ENCODE data around the gene TRRAP.
A peak's percentile ranks its signal among the peaks of the same experiment; 100 is the strongest.
"Not testable (repeated sequence)": the region's sequence is repeated elsewhere in the genome, so short reads cannot be mapped to it uniquely, and the experiment has no call there.

Gene TRRAP

DNA sequence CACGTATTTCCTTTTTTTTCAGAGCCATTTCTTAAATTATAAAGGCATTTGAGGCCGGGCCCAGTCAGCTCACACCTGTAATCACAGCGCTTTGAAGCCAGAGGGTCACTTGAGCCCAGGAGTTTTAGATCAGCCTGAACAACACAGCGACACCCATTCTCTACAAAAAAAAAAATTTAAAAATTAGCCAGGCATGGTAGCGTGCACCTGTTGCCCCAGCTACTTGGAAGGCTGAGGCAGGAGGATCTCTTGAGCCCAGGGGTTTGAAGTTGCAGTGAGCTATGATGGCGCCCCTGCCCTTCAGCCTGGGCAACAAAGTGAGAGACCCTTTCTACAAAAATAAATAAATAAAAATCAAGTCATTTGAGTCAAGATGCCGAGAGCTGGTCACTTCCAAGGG, 11.6 kb upstream of the TRRAP start:
- no peak for DNase-seq

DNA sequence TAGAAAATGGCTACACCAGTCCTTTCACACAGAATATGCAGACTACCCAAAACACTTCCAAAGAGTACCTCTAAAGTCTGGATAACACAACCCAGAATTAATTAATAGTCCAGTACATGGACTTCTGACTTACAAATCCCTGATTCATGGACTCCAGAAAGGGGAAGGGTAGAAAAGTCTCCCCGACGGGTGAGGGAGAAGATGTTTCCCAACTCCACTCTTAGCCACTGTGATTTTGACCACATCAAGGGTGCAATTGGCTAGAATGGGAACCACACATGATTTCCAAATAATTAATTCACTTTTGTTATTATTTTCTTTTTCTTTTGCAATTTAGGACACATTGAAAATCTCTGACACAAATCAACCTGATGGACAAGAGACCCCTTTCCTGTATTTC, 9.9 kb upstream of the TRRAP start:
- no peak for DNase-seq

DNA sequence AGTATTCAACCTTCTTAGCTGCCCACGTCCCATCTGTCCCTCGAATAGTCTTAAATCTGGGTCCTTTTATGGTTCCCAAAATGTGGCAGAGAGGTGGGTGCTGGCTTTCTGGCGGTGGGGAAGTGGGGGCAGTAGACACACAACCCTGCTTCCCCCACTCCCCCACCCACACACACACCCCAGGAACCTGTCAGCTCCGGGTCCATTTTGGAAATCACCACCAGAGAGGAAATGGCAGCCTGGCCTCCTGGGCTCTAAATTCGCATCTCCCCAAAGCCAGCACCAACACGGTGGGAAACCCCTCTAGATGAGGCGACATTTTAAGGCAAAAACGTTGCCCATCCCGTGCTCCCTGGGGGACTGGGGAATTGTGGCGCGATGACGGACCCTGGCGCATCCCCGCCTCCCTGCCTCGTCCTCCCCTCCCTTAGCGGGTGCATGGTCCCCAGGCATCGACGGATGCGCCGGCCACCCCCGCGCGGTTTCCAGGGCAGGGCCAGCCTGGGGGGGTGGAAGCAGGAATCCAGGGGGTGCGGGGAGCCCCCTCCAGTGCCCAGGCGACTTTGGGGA, 9.2 kb upstream of the TRRAP start:
- DNase-seq, result no peak

- no peak for DNase-seq
Measured at GRCh38 chr7:98869597-98870120, 8.7 kb upstream of the TRRAP start, which contains the start of gene TMEM130. TSS of gene TMEM130 (minus strand) at chr7:98870014. CDS start at chr7:98869861, 153 bp downstream.

DNA sequence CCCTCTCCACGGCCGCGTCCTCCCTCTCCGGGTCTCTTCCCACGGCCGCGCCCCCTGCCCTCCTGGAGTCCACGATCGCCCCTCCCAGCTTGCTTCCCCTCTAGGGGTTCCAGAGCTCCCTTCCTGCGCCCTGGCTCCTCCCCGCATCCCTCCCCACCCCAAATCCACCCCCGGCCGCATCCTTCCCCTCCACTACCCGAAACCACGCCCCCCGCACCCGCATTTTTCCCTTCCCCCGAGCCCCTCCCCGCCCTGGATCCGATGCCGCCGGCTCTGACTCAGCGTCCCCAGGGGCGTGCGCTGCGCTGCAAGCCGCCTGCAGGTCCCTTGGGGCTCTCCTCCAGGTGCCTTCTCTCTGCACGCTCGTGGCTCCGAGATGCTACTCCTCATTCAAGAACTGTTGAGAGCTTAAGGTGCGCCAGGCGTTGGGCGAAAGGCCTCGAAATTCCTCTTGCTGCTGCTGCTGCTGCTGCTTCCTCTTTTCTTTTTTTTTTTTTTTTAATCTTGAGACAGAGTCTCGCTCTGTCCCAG, 8.1 kb upstream of the TRRAP start:
- DNase-seq, result peak; percentile 24

- DNase-seq, result no peak
Measured at GRCh38 chr7:98870807-98871491, 7.4 kb upstream of the TRRAP start.

DNA sequence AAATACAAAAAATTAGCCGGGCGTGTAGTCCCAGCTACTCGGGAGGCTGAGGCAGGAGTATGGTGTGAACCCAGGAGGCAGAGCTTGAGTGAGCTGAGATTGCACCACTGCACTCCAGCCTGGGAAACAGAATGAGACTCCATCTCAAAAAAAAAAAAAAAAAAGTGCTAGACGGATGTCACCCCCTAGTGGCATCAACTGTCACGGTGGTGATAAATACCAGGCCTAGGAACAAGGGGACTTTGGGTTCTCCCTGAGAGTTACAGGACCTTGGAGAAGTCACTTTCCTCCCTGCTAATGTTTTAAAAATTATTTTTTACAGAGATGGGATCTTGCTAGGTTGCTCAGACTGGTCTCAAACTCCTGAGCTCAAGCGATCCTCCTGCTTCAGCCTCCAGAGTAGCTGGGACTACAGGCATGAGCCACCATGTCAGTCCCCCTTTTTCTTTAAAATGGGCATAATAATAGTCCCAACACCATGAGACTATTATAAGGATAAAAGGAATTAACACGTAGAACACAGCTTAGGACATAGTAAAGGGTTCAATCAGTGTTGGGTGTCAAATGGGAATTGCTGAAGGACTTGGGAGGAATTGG, 5.9 kb upstream of the TRRAP start:
- DNase-seq, result peak; percentile 24

GRCh38 chr7:98873610-98874009, 4.7 kb upstream of the TRRAP start:
- DNase-seq, result not testable (repeated sequence)

- no peak for DNase-seq
Measured at GRCh38 chr7:98874942-98875341, 3.4 kb upstream of the TRRAP start.

DNA sequence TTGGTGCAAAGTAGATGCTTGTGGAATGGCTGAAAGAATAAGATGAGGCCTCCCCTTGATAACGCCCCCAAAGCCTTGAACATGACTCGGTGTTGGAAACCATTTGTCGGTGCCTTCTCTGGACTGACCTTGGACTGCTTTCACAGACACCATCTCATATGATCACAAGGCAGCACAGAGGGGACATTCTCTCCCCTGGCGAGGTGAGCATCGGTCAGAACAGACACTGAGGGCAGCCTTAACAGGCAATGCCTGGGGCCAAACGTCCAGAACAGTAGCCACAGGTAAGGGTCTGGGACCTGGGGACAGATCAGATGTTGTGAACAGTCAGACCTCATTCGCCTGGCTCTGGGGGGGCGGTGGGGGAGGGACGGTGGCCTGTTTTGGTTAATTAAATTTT, 2.8 kb upstream of the TRRAP start:
- no peak for DNase-seq

GRCh38 chr7:98877146-98877545, 1.2 kb upstream of the TRRAP start:
- no peak for DNase-seq

DNA sequence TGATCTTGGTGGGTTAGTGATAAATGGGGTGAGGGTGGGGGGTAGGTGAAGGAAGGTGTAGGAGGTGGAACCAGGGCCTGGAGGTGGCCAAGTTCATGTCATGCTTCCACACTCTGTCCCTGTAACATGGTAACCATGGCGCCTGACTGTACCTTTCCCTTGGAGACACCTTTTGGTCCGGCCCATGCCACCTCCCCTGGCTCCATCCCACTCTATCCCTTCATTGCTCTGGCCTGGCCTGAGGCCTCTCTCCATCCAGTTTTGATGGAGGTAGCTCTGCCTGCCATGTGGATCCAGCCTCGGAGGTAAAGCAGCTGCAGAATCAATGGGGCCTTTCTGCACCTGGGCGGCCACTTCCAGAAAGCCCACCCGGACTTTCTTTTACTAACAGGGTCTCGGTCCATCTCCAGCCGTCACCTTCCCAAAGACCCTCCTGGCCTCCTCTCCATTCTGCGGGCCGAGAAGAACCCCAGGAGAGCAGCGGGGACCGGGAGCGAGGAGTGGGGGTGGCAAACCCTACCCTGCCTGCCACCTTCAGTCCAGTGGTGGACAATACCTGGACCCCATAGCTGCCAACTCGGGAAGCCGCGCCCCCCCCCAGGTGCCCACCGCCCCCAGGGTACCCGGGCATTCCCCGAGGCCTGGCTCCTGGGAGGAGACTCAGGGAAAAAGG, 504 bp upstream of the TRRAP start:
- DNase-seq, result no peak

- peak; percentile 20 for DNase-seq
Measured at GRCh38 chr7:98879198-98879978, 1.1 kb downstream of the TRRAP start.

- no peak for DNase-seq
Measured at GRCh38 chr7:98879979-98880315, 1.6 kb downstream of the TRRAP start.

- DNase-seq, result no peak
Measured at GRCh38 chr7:98880485-98880884, 2.2 kb downstream of the TRRAP start.

DNA sequence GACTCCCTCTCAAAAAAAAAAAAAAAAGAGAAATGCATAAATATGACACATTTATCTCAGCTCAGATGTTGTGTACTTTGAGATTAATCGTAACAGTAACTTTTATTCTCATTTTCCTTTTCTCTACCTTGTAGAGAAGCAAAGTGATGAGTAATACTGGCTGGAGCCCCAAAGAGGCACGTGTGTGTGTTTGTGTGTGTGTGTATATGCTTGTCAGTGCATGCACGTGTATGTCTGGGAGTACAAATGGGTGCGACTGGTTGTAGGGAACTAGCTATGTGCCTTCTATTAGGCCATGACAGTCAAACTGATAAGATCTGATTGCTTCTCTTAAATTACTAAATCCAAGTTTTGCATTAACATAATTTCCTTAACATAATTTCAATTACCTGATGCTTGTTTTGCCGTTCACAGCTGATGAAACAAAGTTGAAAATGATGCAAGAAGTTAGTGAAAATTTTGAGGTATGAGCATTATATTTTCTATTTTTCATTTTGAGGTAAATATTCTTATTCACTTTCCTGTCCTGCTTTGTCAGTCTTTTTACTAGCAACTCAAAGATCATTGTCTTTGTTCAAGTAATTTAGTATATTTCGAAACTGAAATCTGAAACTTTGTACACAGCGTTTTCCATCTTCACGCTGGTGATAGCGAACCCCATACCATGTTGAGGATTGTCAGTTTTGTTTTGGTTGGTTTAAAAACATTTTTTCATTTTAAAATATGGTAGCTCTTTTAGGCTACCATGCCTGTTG, 3.4 kb downstream of the TRRAP start:
- DNase-seq, result no peak

- no peak for DNase-seq
Measured at GRCh38 chr7:98884416-98884815, 6.1 kb downstream of the TRRAP start.

GRCh38 chr7:98887038-98887437, 8.7 kb downstream of the TRRAP start:
- DNase-seq, result no peak

GRCh38 chr7:98892609-98893008, 14.3 kb downstream of the TRRAP start:
- no peak for DNase-seq

DNA sequence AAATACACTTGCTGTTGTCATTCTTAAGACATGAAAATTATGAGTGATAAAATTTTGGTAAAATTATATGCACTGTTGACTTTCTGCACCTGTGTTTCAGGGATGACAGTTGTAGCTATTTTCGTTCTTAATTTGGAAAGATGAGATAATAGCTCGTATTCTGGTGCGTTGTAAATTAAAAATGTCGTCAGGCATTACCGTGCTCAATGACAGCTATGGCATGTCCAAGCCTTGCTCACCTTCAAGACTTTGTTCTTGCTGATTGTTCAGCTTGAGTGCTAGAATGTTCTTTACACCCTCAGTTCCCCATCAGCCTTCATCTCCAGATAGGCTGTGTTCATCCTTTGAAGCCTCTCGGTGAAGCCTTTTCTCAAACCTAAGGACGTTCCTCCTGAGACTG, 21.5 kb downstream of the TRRAP start:
- DNase-seq, result no peak

- no peak for DNase-seq
Measured at GRCh38 chr7:98900815-98901214, 22.5 kb downstream of the TRRAP start.

DNA sequence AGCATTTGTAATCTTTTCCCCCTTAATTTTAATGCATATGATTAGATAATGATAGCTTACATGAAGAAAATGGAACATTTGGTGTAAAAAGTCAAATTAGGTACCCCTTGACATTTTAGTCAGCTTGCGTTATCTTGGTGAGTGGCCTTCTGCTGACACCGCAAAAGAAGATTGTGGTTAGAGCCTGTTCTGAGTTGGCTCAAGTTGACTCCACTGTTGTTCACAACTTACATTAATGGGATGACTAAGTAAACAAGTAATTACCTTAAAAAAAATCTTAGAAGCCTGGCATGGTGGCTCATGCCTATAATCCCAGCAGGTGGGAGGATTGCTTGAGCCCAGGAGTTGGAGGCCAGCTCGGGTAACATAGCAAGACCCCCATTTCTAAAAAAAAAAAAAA, 24.2 kb downstream of the TRRAP start:
- DNase-seq, result no peak

All from HCEC 1CT (cell line).